Ascending aorta (tissue), 2 donors: Measurements from ENCODE around the gene GPHN. TPM values are rescaled to one million over a fixed set of nuclear protein-coding genes. Genes with fewer than 3 reads are reported as not detected.

Experiments used
- DNase-seq, 2 donors: peaks; one replicate each; pipeline ENCODE4 v3.0.0-alpha.2; 2019; ENCODE audit warnings: low spot score in 2 of 2
- H3K27ac ChIP-seq, 2 donors: fragments of 200-600 bp; sonication (generic); one replicate each; pipeline ENCODE4 v1.5.1; 2016 to 2017; ENCODE audit warnings: mild to moderate bottlenecking in 1 of 2
- H3K27me3 ChIP-seq: fragments of 200-600 bp; sonication (generic); one replicate; pipeline ENCODE4 v1.5.1; 2017
- H3K36me3 ChIP-seq, 2 donors: fragments of 200-600 bp; sonication (generic); one replicate each; pipeline ENCODE4 v1.5.1; 2016
- H3K4me1 ChIP-seq, 2 donors: fragments of 200-600 bp; sonication (generic); one replicate each; pipeline ENCODE4 v1.5.1; 2016 to 2017; ENCODE audit warnings: mild to moderate bottlenecking in 1 of 2
- H3K4me3 ChIP-seq, 2 donors: fragments of 200-600 bp; sonication (generic); one replicate each; pipeline ENCODE4 v1.5.1; 2016 to 2017; ENCODE audit warnings: mild to moderate bottlenecking in 1 of 2
- H3K9me3 ChIP-seq, 2 donors: fragments of 200-600 bp; sonication (generic); one replicate each; pipeline ENCODE4 v1.5.1; 2016
- CTCF ChIP-seq, 3 experiments: fragments of 200-600 bp in 2 of 3; fragments of 450-650 bp in 1 of 3; sonication (generic) in 2 of 3; IDR thresholded peaks; one replicate each; pipeline ENCODE4 v1.5.1; 2016 to 2019; ENCODE audit warnings: antibody characterized with exemption in 3 of 3, mild to moderate bottlenecking in 1 of 3, moderate library complexity in 1 of 3
- intact Hi-C: fragments of 100-400 bp; cut with DNase I; formaldehyde crosslinking; loops from one replicate; pipeline ENCODE4 v1.15.1; 2023
- total RNA-seq: library from RNA; depleted of rRNA; stranded (reverse); fragments of >200 nt; gene quantifications from one replicate; pipeline ENCODE4 v1.1.0, GENCODE V29; 2016

The GPHN gene
- total RNA-seq, 1 donor from 2014 or later = 3.3 TPM

DNA sequence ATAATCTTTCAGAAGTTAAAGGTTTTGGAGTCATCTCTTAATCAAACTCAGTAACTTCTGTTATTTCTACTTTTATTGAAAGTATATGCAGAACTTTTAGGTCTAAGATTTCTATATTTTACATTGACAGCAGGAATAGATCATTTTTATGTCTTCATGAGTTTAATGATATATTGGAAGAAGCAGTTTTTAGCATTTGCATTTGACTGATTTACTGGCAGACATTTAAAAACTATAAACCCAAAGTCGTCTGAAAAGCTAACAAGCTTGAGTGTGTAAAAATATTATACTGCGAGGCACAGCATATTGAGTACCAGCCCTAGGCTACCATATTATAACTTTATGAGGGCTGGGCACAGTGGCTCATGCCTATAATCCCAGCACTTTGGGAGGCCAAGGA lies 467.3 kb downstream of the GPHN start:
- no peaks in the 10 kb centered on the region for H3K4me1 ChIP-seq
- intact Hi-C loops = no loop called here
- no peak for DNase-seq
- H3K9me3 ChIP-seq = no peaks in the 10 kb centered on the region
- no peak overlapping the region for H3K4me3 ChIP-seq
- H3K27ac ChIP-seq = no peak overlapping the region
- no peaks in the 10 kb centered on the region for H3K36me3 ChIP-seq
- no peaks in the 10 kb centered on the region for H3K27me3 ChIP-seq
- no peak for TF ChIP-seq CTCF (IDR thresholded peaks at IDR 0.05)

- intact Hi-C loops = no loop called here
- Histone ChIP-seq H3K4me1 (no peaks in the 10 kb centered on the region), H3K9me3 (no peaks in the 10 kb centered on the region), H3K36me3 (no peaks in the 10 kb centered on the region), H3K27ac (no peak overlapping the region), H3K27me3 (no peaks in the 10 kb centered on the region), H3K4me3 (no peak overlapping the region)
- TF ChIP-seq CTCF (IDR thresholded peaks at IDR 0.05) = no peak
- DNase-seq = no peak
Observed at GRCh38 chr14:66979101-66979974, 471.4 kb downstream of the GPHN start.

GRCh38 chr14:66982247-66982646 lies 474.3 kb downstream of the GPHN start:
- no peak for DNase-seq
- no peaks in the 10 kb centered on the region for H3K36me3 ChIP-seq
- H3K9me3 ChIP-seq = no peaks in the 10 kb centered on the region
- TF ChIP-seq CTCF (IDR thresholded peaks at IDR 0.05) = no peak
- no peaks in the 10 kb centered on the region for H3K4me1 ChIP-seq
- H3K27ac ChIP-seq = no peak overlapping the region
- no peaks in the 10 kb centered on the region for H3K27me3 ChIP-seq
- intact Hi-C loops = no loop called here
- H3K4me3 ChIP-seq = no peak overlapping the region

DNA sequence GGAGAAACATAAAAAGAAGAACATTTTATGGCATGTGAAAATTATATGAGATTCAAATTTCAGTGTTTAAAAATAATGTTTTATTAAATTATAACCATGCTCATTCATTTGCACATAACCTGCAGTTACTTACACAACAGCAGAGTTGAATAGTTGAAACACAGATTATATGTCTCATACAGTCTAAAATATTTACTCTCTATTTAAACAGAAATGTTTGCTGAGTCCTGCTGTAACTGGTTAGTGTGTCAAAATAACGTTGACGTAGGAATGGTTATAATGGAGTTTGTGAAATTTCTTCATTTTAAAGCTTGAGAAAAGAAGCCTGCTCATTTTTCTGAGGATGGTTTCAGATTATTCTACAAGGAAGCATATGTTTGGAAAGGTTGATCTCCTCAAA lies 484.8 kb downstream of the GPHN start:
- Histone ChIP-seq H3K4me1 (no peaks in the 10 kb centered on the region), H3K4me3 (no peak overlapping the region), H3K27ac (no peak overlapping the region), H3K27me3 (no peaks in the 10 kb centered on the region), H3K9me3 (no peaks in the 10 kb centered on the region), H3K36me3 (peaks cover 0 to under 1% of the 10 kb centered on the region in 2 donors)
- intact Hi-C loops = no loop called here
- no peak for TF ChIP-seq CTCF (IDR thresholded peaks at IDR 0.05)
- no peak for DNase-seq

DNA sequence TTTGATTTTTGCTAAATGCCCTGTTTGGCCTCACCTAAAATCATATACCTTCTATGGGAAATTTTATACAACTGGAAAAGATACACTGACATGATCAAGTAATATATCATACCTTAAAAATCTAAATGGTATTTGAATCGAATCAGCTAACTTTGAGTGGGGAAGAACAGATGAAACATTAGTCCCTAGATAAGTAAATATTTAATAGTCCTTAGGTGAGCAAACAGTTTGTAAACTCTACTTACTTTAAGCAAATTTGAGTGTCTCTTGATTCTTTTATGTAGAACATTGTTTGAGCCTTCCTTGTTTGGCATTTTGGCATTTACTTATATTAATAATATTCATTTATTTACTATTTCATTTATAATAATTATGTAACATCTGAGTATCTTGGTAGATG lies 485.6 kb downstream of the GPHN start:
- no peak for TF ChIP-seq CTCF (IDR thresholded peaks at IDR 0.05)
- Histone ChIP-seq H3K9me3 (no peaks in the 10 kb centered on the region), H3K4me1 (no peaks in the 10 kb centered on the region), H3K27me3 (no peaks in the 10 kb centered on the region), H3K36me3 (peaks cover 0 to 6% of the 10 kb centered on the region in 2 donors), H3K27ac (no peak overlapping the region), H3K4me3 (no peak overlapping the region)
- no peak for DNase-seq
- intact Hi-C loops = no loop called here
